SU-DHL-6 (cell line): ENCODE data around the gene RPS6KA5.

Experiments used
- CTCF ChIP-seq: fragments of 200-600 bp; sonication (generic); IDR thresholded peaks from one replicate; pipeline ENCODE4 v1.5.1; 2017; ENCODE audit warnings: antibody characterized with exemption, mild to moderate bottlenecking, low read length, moderate library complexity; ENCODE audit not compliant: insufficient read depth, poor library complexity, severe bottlenecking
- EZH2phosphoT487 ChIP-seq: fragments of 200-600 bp; sonication (generic), shearing (Covaris generic); conservative IDR thresholded peaks from 2 replicates; pipeline ENCODE4 v1.6.1; 2018; ENCODE audit warnings: mild to moderate bottlenecking, antibody characterized with exemption, low read length, moderate library complexity, mixed read lengths

DNA sequence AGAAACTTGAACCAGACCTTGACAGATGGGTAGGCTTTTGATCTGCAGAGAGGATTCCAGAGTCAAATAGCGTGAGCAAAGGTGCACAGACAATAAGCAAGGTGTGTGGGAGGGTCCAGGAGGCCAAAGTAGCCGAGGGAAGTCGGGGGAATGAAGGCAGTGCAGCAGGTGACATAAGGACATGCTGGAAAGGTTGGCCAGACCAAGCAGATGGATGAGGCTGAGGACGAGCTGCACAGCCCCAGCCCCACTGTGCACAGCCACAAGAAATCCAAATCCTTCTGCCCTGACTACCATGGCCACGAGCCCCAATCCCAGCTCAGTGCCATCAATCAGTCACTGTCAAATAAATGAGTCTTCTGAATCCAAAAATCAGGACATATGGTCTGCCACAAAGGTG is 249.6 kb downstream of the RPS6KA5 start:
- TF ChIP-seq CTCF (no peak), EZH2phosphoT487 (no peak)
